Hindlimb muscle (tissue), 1 donor: Measurements from ENCODE around the gene PITPNM2. TPM values are rescaled to one million over a fixed set of nuclear protein-coding genes. Genes with fewer than 3 reads are reported as not detected.

ENCODE experiments used
- DNase-seq: peaks from one replicate; pipeline ENCODE4 v3.0.0-alpha.2; 2013
- polyA plus RNA-seq: library from polyadenylated mRNA; unstranded; fragments of 120-200 nt; gene quantifications from one replicate; pipeline ENCODE4 v1.2.1, GENCODE V29; 2013; ENCODE audit not compliant: insufficient read length

Gene PITPNM2
- polyA plus RNA-seq, 1 donor, result 6.0 TPM

DNA sequence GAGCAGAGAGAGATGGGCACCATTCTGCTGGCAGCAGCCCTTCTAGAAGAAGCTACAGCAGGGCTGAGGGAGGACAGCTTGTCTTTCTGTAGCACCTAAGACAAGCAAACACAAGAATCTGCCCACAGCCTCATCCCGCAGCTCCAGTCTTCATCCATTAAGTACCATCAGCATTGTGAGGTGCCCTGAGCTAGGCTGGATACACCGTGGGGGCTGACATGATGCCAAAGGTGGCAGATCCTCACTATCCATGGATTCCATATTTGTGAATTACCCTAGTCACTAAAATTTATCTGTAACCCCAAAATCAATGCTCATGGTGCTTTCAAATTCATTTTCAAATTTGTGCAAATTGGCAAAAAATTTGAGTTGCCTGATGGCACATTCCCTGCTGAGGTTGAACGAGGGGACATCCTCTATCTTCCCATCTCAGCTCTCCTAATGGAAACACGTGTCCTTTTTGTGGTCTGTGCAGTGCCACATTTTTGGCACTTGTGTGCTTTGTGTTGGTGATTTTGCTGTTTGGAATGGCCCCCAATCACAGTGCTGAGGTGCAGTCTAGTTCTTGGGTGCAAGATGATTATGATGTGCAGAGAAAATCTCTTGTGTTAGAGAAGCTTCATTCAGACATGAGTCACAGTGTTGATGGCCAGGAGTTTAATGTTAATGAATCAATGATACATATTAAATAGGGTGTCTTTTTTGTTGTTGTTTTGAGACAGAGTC is 7.0 kb downstream of the PITPNM2 start:
- no peak for DNase-seq

DNA sequence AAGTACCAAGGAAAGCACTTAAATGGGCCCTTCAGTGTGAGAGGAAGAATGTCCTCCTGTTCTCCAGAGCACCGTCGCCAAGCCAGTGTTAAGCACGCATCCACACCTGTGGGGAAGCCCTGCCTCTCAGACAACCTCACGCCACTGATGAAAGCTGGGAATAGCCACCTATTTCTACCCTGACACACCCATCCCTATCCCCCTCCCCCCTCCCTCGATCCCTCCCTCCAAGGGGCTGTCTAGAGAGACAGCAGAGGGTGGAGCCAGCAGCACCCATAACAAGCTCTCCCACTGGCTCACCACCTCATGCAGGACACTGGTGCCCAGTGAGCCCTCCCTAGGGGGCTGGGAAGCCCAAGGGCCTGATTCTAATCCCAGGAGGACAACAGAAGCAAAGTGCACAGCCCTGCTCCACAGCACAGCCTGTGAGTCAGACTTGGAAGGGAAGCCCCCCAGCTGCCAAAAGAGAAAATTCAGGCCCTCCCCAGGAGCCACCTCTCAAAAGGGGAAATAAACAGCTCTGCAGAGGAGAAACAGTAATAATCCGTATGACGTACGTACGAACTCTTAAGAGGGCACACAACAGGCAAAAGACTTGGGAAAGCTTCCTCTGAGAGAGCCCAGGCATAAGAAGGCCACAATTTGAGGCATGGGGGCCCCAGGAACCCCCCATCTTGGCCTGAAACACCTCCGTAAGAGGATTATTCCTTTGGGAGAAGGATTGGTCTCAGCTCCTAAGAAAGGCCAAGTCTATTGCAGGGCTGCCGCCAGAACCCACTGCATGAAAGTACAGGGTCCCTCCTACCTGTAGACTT is 7.8 kb downstream of the PITPNM2 start:
- no peak for DNase-seq

DNA sequence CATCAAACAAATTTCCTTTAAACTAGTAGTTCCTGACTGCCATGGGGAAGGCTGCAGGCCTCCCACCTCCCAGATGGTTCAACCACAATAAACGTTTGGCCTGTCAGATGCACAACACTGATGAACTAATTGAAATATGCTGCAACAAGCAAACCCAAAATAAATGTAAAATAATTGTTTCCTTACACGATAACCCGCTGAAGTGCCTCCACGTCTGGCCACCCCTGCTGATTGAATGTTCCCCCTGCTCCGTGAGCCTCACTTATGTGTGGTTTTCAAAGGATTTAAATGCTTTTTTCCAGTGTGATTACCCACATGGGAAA is 8.4 kb downstream of the PITPNM2 start:
- DNase-seq, result no peak

DNA sequence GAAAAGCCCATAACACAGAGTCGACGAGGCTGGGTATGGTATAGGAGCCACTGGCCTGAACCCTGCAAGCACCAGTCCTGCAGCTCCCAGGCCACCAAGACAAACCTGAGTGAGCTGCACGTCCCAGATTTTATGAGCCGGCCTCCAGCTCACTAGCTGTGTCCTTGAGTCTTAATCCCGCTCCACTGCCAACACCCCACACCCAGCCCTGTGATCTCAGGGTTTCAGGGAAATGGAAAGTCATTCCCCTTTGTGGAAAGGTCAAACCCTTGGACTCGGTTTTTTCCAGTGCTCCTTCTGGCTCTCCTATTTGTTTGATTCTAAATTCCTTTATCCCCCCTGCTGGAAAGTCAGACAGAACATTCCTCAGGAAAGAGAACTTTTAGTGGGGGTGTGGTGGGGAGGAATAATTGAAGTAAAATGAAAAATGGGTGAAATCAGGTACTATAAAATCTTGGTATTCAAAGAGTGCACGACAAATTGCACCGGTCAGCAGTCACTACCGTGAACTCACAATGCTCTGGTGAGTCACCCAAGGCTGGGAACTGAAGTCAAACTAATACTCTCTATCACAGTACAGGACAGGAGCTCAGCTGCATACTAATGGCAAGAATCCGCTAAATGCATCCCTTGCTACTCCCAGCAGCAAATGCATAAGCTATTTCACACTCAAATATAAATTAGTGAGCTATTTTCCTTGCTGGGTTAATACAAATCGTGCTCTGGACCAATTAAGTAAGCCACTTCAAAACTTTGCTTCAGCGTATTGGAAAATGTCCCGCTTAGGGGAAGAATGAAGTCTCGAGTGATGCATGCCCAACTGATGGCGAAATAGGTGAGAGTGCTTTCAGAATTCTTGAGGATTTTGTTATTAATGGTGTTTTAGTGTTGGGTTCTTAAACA is 9.0 kb downstream of the PITPNM2 start:
- peak; percentile 33 for DNase-seq

DNA sequence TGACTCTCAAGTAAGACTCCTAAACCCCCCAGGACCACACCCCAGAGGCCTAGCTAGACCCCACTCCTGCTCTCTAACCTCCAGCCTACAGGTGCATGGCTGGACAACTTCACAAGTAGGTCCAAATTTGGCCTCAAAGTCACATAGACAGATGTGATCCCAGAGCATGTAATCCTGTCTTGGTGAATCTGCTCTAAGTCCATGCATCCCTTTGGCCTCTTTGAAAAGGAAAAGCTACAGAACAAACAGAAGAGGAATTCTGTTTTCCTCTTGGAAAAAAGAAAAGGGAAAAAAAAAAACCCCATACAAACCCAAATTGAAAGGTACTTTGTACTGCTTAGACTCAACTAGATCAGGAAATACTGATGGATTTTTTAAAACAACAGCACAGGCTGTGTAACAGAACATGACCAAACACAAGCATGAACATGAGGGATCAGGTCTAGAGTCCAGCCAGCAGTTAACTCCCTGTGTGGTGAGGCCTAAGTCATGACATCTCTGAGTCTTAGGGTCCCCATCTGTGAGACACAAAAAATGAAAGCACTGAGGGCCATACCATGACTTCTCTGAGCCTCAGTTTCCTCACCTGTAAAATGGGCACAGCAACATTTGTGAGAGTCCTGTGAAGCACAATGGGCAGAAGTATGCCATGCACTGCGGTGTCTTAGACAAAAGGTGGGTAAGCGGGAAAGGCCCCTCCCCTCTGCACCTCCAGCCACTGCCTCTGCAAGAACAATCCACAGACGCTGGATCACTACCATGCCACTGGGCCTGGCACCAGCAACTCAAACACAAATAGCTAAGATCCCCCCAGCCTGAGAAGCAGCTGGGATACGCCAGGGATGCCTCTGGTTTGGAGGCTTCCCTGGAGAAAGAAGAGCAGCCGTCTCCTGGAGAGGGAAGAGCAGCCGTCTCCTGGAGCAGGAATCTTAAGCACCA is 9.9 kb downstream of the PITPNM2 start:
- no peak for DNase-seq

DNA sequence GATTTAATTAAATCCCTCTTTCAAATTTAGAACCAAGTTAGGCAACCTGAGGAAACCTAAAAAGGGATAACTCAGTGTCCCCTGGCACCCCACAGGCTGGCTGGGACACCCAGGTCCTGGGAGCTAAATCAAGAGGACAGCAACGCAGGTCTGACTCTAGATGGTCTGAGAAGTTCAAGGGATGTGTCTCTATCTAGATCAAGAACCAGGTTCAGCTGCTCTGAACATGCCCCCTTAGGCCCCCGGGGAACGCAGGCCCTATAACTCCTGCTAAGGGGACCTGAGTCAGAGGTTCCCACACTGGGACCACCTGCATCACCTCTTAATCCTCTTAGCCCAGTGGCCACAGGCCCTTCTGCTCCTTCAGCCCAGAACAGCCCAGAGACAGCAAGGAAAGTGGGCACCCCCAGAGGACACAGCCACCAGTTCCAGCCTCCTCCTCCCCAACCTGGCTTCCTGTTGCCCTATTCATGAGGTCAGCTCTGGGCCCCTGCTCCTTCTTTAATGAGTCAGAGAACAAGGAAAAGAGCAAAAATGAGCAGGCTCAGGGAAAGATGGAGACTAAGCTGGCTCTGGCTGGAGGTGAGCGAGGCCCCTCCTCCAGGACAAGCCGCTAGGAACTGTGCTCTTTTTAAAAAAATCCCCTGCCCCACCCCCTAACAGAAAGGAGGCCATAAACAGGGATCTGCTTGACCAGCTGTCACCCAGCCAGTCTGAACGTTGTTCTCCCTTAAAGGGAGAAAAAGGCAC is 10.8 kb downstream of the PITPNM2 start:
- peak; percentile 54 for DNase-seq

DNA sequence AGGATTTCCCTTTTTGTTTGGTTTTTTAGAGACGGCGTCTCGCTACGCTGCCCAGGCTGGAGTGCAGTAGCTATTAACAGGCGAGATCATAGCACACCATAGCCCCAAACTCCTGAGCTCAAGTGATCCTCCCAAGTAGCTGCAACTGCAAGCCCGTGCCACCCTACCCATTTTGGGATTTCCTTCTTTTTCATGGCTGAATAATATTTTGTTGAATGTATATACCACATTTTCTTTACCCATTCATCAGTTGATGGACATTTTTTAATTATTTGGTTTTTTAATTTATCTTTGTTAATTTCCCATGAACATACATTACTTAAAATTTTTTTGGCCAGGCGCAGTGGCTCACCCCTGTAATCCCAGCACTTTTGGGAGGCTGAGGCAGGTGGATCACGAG is 15.2 kb downstream of the PITPNM2 start:
- DNase-seq, result no peak

DNA sequence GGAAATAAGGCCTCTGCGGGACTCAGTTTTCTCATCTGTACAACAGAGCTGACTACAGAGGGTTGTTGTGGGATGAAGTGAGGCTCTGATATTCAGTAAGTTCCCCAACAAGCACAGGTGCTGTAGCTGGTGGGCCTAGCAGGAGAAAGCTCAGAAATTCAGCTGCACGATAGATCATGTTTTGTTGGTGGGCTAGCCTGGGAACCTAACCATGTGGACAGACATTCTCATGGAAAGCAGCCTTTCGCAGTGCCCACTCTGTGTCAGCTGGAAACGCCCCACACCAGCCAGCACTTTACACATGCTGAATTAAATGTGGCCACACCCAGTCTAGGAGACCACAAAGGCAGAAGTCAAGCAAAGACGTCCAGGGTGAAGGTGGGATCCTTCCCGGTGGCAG is 16.1 kb downstream of the PITPNM2 start:
- DNase-seq, result no peak

DNA sequence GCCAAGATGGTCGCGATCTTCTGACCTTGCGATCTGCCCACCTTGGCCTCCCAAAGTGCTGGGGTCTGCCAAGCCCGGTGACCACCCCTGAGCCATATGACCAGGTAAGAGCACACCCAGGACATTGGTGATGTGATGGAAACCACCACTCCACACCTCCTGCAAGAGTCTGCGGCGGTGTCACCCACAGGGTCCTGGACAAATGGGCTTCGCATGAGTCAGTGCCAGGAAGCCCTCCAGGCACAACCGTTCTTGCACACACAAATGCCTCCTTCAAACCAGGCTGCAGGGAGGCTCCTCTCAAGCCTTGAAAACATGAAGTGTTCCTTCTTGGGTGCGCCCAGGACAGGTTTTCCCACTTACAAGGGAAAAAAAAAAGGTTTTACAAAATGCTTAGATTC is 16.6 kb downstream of the PITPNM2 start:
- DNase-seq, result no peak

DNA sequence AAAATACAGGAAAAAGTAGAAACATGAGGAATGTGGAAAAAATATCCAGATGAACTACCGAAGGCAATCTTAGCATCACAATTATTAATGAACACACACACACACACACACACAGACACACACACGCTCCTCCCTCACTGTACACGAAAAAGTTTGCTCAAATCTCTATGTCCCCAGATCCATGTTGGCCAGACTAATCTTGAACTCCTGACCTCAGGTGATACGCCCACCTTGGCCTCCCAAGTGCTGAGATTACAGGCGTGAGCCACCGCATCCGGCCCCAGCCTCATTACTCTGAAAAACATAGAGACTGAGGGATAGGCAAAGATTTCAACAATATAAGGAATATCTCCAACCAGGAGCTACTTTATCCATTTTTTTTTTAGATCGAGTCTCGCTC is 17.2 kb downstream of the PITPNM2 start:
- no peak for DNase-seq

DNA sequence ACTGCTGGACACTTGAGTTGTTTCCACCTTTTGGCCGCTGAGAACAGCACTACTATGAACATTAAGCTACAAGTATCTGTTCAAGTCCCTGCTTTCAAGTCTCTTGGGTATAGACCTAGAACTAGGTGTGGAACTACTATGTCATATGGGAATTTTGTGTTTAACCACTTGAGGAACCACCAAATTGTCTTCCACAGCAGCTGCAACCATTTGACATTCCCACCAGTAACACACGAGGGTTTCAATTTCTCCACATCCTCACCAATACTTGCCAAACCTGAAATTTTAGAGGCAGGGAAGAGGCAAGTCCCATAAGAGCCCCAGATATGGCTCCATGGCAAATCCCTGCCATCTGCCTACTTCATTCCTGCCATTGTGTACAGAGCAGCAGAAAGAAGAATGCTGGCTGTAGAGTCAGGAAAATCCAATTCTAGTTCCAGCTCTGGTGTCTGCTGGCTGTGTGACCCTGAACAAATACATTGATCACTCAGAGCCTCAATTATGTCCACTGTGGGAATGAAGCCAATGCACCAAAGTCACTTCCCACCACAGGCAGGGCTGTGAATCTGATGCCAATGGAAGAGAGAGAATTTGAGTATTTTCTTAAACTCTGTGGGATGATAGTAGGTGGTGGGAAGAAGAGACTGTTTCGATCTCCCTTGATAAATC is 17.8 kb downstream of the PITPNM2 start:
- no peak for DNase-seq

DNA sequence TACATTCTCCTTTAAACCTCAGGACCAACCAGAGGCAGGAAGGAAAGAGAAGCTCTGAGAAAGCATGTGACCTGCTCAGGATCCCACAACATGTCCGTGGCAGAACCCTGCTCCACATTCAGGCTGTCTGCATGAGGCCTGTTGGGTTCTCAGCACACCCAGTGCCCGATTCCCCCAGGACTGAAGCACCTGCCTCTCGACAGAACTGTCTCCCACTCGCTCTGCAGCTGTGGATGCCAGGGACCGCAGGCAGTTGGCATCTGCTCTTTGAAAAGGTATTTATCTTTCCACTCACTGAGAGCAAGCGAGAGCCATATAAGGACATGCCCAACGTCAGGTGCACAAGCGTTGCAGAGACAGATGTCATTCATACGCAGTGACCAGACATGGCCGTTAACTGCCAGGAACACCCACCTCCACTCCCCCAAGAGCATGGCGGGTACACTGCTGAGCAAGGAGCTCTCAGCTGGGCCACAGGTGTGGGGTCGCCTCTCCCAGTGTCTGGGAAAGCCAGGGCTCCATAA is 18.9 kb downstream of the PITPNM2 start:
- no peak for DNase-seq

DNA sequence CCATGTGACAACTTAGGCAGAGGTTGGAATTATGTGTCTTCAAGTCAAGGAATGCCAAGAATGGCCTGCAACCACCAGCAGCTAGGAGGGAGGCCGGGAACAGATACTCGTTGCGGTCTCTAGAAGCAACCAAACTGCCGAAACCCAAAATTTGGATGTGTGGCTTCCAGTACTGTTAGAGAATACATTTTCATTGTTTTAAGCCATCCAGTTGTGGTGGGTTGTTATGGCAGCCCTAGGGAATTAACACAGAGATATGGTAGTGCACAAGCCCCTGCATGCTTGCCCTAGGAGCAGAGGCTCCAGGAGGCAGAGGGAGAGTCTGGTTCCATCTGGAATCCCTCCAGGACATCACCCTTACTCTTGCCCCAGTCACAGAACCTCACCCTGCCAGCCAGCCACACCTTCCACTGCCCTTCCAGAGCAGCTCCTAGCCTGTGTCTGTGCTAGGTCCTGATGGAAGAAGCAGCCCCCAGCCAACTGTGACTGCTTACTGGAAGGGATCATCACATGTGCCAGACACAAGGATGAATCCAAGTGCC is 19.5 kb downstream of the PITPNM2 start:
- DNase-seq, result no peak

DNA sequence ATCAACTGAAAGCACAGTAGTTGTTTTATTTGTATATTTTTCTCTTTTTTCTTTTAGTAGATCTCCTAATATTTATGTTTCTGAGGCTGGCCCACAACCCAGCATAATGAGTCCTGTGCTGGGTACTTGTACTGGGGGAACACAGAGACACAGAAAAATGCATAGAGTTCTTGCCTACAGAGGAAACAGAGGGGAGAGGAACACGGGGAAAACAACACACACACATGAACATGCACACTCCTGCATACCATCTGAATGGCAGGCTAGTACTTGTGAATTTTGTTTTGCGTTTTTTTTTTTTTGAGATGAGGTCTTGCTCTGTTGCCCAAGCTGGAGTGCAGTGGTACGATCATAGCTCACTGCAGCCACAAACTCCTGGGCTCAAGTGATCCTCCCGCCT is 21.3 kb downstream of the PITPNM2 start:
- no peak for DNase-seq

DNA sequence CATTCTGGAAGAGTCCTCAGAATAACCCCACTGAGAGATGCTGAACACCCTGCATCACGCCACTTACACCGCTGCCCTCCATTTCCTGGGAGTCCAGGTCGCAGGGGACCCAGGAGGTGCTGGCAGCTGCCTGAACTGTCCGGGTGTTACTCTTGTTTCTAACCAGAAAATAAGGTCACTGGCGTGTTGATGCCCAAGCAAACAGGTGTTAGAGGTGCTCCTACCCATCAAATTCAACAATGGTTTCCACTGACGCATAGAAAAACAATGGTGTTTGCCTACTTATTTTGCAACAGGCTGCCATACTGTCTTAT is 23.8 kb downstream of the PITPNM2 start:
- no peak for DNase-seq

DNA sequence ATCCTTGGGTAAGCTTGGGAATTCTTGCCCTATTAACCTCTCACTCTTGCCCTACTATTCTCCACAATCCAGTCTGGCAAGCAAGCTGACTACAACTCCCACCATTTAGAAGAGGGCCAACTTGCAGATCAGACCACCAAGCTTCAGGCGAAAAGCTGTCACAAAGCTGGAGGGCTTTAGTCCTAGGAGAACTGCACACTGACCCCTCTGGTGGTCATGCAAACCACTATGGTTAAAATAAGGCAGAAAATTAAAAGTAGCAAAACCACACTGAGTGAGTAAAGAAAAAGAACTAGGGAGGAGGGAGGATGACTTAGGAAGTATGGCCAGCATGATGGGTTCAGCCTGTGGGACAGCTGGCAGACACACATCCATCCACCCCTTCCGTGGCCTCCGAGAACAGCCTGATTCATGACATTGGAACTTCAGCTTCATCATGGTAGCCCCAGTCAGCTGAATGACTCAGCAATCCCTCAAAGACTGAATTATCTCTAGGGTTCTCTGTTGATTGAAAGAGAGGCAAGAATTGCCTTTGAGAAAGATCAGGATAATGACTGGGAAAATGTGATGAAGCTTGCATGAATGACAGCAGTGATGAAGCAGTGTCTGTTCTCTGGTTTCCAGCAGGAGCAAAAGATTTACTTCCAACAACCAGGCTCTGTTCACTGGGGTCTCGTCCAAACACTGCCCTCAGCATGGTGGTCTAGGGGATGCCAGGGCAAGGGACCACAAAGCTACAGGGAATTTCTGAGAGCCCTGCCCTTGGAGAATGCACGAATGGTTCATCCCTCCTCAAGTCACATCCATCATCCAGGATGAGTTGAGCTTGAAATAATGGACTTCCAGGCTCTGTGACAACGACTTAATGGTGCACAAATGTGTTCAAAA is 24.4 kb downstream of the PITPNM2 start:
- DNase-seq, result no peak

DNA sequence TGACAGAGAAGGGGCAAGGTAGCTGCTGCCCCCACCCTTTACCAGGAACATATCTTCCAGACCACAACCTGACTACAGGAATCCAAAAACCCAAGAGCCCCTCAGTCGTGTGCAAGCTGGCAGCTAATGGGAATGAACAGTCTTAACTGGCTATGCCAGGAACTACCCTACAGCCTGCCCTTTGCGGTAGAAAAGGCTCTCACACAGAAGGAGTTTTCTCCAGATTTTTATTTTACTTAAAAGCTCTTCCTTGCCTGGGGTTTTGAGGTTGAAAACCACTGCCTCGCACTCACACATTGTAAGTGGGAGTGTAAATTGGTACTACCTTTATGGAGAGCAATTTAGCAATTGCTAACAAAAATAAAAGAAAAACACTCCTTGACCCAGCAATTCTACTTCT is 28.3 kb downstream of the PITPNM2 start:
- no peak for DNase-seq

DNA sequence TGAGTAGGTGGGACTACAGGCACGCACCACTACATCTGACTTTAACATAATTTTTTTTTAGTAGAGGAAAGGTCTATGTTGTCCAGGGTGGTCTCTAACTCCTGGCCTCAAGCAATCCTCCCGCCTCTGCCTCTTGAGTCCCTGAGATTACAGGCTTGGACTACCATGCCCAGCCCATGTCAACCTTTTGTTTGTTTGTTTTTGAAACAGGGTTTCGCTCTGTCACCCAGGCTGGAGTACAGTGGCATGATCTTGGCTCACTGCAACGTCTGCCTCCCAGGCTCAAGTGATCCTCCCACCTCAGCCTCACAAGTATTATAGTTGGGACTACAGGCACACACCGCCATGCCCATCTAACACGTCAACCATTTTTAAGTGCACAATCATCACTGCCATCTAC is 29.2 kb downstream of the PITPNM2 start:
- no peak for DNase-seq

DNA sequence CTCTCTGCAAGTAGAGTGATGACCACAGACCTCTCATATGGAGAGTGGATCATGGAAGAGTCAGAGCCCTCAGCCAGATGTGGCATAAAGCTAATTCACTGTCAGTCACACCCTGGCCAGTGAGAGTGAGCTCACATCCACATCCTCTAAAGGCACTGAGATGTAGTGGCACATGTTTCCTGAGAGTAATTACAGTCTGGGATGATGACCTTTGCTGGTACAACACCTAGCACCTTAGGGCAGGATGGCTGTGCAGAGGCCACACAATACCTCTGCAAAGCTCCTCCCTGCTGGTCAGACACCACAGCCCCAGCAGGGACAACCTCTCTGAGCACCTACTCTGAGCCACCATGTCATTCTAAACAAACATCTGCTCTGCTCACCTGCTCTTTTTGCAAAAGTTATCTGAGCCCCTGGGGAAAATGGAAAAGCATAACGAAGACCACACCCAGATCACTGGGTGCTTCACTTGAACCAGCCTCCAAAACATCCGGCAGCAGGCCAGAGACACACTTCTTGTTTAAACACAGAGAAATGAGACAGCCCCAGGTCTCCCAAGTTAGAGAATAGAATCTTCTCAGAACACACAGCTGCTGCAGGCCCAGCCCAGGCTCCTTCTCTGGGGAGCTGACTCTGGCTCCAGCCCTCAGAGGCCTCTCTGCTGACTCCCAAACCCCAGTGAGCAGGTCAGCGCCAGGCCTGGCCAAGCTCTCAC is 30.3 kb downstream of the PITPNM2 start:
- no peak for DNase-seq
